Neural cell (in vitro differentiated cells): ENCODE data around the gene GLT6D1. TPM values are rescaled to one million over a fixed set of nuclear protein-coding genes. Genes with fewer than 3 reads are reported as not detected.

Experiments
- H2AFZ ChIP-seq: fragments of 200-600, 300-800 bp; sonication (generic), shearing (Covaris generic); 2 replicates; pipeline ENCODE4 v1.6.0; 2014; ENCODE audit warnings: low read depth, mild to moderate bottlenecking, antibody characterized with exemption, low read length, moderate library complexity
- H3F3A ChIP-seq: fragments of 200-600 bp; shearing (Covaris generic); 2 replicates; pipeline ENCODE4 v1.6.1; 2016; ENCODE audit warnings: mild to moderate bottlenecking, moderate library complexity, mixed read lengths, antibody characterized with exemption, low read length; ENCODE audit not compliant: insufficient read depth, poor library complexity, severe bottlenecking
- H3K27ac ChIP-seq: fragments of 200-600, 300-800 bp; sonication (generic), shearing (Covaris generic); 2 replicates; pipeline ENCODE4 v1.5.1; 2014; ENCODE audit warnings: mild to moderate bottlenecking, low read length, moderate library complexity
- H3K27me3 ChIP-seq: fragments of 300-800, 200-600 bp; sonication (generic), shearing (Covaris generic); 2 replicates; pipeline ENCODE4 v1.6.0; 2014; ENCODE audit warnings: mild to moderate bottlenecking, low read depth, low read length, moderate library complexity; ENCODE audit not compliant: insufficient read depth
- H3K36me3 ChIP-seq: fragments of 300-800, 200-600 bp; sonication (generic), shearing (Covaris generic); 2 replicates; pipeline ENCODE4 v1.5.1; 2014; ENCODE audit warnings: mild to moderate bottlenecking, antibody characterized with exemption, low read length, moderate library complexity; ENCODE audit not compliant: insufficient read depth
- H3K4me2 ChIP-seq: fragments of 300-800, 200-600 bp; sonication (generic), shearing (Covaris generic); 2 replicates; pipeline ENCODE4 v1.6.0; 2014; ENCODE audit warnings: mild to moderate bottlenecking, low read length
- H3K4me3 ChIP-seq: fragments of 300-800, 200-600 bp; sonication (generic), shearing (Covaris generic); 2 replicates; pipeline ENCODE4 v1.5.1; 2014; ENCODE audit warnings: mild to moderate bottlenecking, low read length, moderate library complexity
- H3K79me2 ChIP-seq: fragments of 200-600 bp; shearing (Covaris generic); replicated peaks from 2 replicates; pipeline ENCODE4 v1.6.0; 2014; ENCODE audit warnings: mild to moderate bottlenecking, low read length, moderate library complexity; ENCODE audit not compliant: insufficient read depth
- H3K9ac ChIP-seq: fragments of 300-800, 200-600 bp; sonication (generic), shearing (Covaris generic); 2 replicates; pipeline ENCODE4 v1.6.1; 2016; ENCODE audit warnings: mild to moderate bottlenecking, low read length, mixed read lengths
- H3K9me2 ChIP-seq: fragments of 200-600 bp; shearing (Covaris generic); 2 replicates; pipeline ENCODE4 v1.6.1; 2016; ENCODE audit warnings: mild to moderate bottlenecking, low read length, mixed read lengths; ENCODE audit not compliant: insufficient read depth
- H3K9me3 ChIP-seq: fragments of 200-600, 300-800 bp; sonication (generic), shearing (Covaris generic); 2 replicates; pipeline ENCODE4 v1.6.1; 2016; ENCODE audit warnings: mild to moderate bottlenecking, mixed run types, low read length, moderate library complexity, mixed read lengths
- H4K20me1 ChIP-seq: fragments of 200-600 bp; shearing (Covaris generic); 2 replicates; pipeline ENCODE4 v1.6.1; 2016; ENCODE audit warnings: mild to moderate bottlenecking, mixed run types; ENCODE audit not compliant: insufficient read depth
- CTCF ChIP-seq: fragments of 450-650 bp; IDR thresholded peaks from 2 replicates; pipeline ENCODE4 v1.5.1; 2014; ENCODE audit warnings: antibody characterized with exemption, mild to moderate bottlenecking, moderate library complexity; ENCODE audit not compliant: poor library complexity, severe bottlenecking
- EP300 ChIP-seq: fragments of 450-650 bp; conservative IDR thresholded peaks from 2 replicates; pipeline ENCODE4 v1.6.1; 2014; ENCODE audit warnings: antibody characterized with exemption, mild to moderate bottlenecking, moderate library complexity; ENCODE audit not compliant: poor library complexity, severe bottlenecking
- EZH2 ChIP-seq: fragments of 200-600, 300-800 bp; shearing (Covaris generic), sonication (generic); IDR thresholded peaks from 2 replicates; pipeline ENCODE4 v1.6.1; 2014; ENCODE audit warnings: antibody characterized with exemption, low read length, borderline replicate concordance, mild to moderate bottlenecking; ENCODE audit not compliant: insufficient read depth, poor library complexity, severe bottlenecking
- MXI1 ChIP-seq: fragments of 450-650 bp; conservative IDR thresholded peaks from 2 replicates; pipeline ENCODE4 v1.6.1; 2014; ENCODE audit warnings: antibody characterized with exemption, mild to moderate bottlenecking; ENCODE audit not compliant: poor library complexity, severe bottlenecking
- POLR2AphosphoS5 ChIP-seq: IDR thresholded peaks from 2 replicates; pipeline ENCODE4 v1.6.1; 2012
- RAD21 ChIP-seq: fragments of 450-650 bp; conservative IDR thresholded peaks from 2 replicates; pipeline ENCODE4 v1.6.1; 2014; ENCODE audit warnings: antibody characterized with exemption, mild to moderate bottlenecking, moderate library complexity
- SMC3 ChIP-seq: fragments of 450-650 bp; conservative IDR thresholded peaks from 2 replicates; pipeline ENCODE4 v1.6.1; 2014; ENCODE audit warnings: antibody characterized with exemption, mild to moderate bottlenecking, moderate library complexity; ENCODE audit not compliant: poor library complexity
- TAF1 ChIP-seq: IDR thresholded peaks from 2 replicates; pipeline ENCODE4 v1.6.1; 2012; ENCODE audit warnings: low read depth
- polyA plus RNA-seq: library from polyadenylated mRNA; depleted of rRNA; stranded (reverse); fragments of >200 nt; gene quantifications from 2 replicates; pipeline ENCODE4 v1.2.3, GENCODE V29; 2014
- TF ChIP-seq, protein P1 (sequence below): IDR thresholded peaks from 2 replicates; pipeline ENCODE4 v1.6.1; 2012; ENCODE audit warnings: borderline replicate concordance

Gene GLT6D1
- polyA plus RNA-seq, 1 donor from 2014 or later: not detected

DNA sequence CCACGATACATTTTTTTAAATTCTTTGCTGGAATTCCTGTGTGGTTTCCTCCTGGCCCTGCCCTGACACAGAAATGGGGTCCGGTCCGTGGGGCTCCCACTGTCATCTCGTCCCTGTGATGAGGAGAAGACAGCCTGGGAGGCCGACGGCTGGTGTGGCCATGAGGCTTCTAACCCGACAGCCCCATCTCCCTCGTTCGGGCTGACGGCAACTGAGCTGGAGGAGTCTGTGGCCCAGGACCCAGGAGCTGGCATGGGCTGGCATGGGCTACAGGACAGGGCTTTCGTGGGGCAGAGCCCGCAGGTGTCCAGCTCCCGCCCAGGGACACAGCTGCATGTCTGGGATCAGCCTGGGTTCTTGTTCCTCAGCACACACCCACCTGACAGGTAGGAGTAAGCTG lies 37.6 kb upstream of the GLT6D1 start:
- H2AFZ ChIP-seq: no peak overlapping the region
- no peaks in the 10 kb centered on the region for H3K9me3 ChIP-seq
- no peaks in the 10 kb centered on the region for H3K79me2 ChIP-seq
- no peaks in the 10 kb centered on the region for H3F3A ChIP-seq
- H3K4me2 ChIP-seq: no peak overlapping the region
- H3K27me3 ChIP-seq: no peaks in the 10 kb centered on the region
- H3K27ac ChIP-seq: no peak overlapping the region
- no peak overlapping the region for H3K9ac ChIP-seq
- H3K9me2 ChIP-seq: no peaks in the 10 kb centered on the region
- no peak overlapping the region for H3K4me3 ChIP-seq
- H3K36me3 ChIP-seq: no peaks in the 10 kb centered on the region
- H4K20me1 ChIP-seq: no peaks in the 10 kb centered on the region
- TF ChIP-seq CTCF: no peak

- Histone ChIP-seq H3K4me3 (no peak overlapping the region), H3K27ac (no peak overlapping the region), H3K9me3 (no peaks in the 10 kb centered on the region), H2AFZ (no peak overlapping the region), H3K27me3 (no peaks in the 10 kb centered on the region), H3F3A (no peaks in the 10 kb centered on the region), H3K4me2 (no peak overlapping the region), H3K9me2 (no peaks in the 10 kb centered on the region), H3K36me3 (no peaks in the 10 kb centered on the region), H4K20me1 (no peaks in the 10 kb centered on the region), H3K9ac (no peak overlapping the region), H3K79me2 (no peaks in the 10 kb centered on the region)
- TF ChIP-seq, protein P1, sequence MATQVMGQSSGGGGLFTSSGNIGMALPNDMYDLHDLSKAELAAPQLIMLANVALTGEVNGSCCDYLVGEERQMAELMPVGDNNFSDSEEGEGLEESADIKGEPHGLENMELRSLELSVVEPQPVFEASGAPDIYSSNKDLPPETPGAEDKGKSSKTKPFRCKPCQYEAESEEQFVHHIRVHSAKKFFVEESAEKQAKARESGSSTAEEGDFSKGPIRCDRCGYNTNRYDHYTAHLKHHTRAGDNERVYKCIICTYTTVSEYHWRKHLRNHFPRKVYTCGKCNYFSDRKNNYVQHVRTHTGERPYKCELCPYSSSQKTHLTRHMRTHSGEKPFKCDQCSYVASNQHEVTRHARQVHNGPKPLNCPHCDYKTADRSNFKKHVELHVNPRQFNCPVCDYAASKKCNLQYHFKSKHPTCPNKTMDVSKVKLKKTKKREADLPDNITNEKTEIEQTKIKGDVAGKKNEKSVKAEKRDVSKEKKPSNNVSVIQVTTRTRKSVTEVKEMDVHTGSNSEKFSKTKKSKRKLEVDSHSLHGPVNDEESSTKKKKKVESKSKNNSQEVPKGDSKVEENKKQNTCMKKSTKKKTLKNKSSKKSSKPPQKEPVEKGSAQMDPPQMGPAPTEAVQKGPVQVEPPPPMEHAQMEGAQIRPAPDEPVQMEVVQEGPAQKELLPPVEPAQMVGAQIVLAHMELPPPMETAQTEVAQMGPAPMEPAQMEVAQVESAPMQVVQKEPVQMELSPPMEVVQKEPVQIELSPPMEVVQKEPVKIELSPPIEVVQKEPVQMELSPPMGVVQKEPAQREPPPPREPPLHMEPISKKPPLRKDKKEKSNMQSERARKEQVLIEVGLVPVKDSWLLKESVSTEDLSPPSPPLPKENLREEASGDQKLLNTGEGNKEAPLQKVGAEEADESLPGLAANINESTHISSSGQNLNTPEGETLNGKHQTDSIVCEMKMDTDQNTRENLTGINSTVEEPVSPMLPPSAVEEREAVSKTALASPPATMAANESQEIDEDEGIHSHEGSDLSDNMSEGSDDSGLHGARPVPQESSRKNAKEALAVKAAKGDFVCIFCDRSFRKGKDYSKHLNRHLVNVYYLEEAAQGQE: no peak
- TF ChIP-seq SMC3 (no peak), CTCF (no peak), EP300 (no peak), EZH2 (no peak)
Measured at GRCh38 chr9:135674977-135675376, 35.6 kb upstream of the GLT6D1 start.

DNA sequence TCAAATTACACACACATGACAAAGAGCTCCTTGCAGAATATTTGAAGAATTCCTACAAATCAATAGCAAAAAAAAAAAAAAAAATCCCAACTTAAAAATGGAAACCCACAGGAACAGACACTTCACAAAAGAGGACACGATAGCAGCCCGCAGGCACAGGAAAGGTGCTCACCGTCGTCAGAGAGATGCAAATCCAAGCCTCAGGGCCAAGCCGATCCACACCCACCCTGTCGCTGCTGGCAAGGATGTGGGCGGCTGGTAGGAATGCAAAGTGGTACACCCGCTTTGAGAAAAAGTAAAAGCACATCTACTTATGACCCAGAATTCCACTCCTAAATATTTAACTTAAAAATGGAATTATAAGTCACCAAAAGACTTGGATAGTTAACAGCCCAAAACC lies 34.6 kb upstream of the GLT6D1 start:
- Histone ChIP-seq H3K79me2 (no peaks in the 10 kb centered on the region), H3K9me2 (no peaks in the 10 kb centered on the region), H3K4me2 (no peak overlapping the region), H3K36me3 (no peaks in the 10 kb centered on the region), H3K4me3 (no peak overlapping the region), H3K9ac (no peak overlapping the region), H3K27ac (no peak overlapping the region), H3K27me3 (no peaks in the 10 kb centered on the region), H2AFZ (no peak overlapping the region), H3K9me3 (no peaks in the 10 kb centered on the region), H3F3A (no peaks in the 10 kb centered on the region), H4K20me1 (no peaks in the 10 kb centered on the region)
- no peak for TF ChIP-seq EZH2
- no peak for TF ChIP-seq CTCF
- no peak for TF ChIP-seq RAD21
- TF ChIP-seq MXI1: no peak
- no peak for TF ChIP-seq TAF1
- TF ChIP-seq EP300: no peak
- TF ChIP-seq POLR2AphosphoS5: no peak
- no peak for TF ChIP-seq SMC3
